ENCODE data around the gene DDX39A.

The DDX39A gene

DNA sequence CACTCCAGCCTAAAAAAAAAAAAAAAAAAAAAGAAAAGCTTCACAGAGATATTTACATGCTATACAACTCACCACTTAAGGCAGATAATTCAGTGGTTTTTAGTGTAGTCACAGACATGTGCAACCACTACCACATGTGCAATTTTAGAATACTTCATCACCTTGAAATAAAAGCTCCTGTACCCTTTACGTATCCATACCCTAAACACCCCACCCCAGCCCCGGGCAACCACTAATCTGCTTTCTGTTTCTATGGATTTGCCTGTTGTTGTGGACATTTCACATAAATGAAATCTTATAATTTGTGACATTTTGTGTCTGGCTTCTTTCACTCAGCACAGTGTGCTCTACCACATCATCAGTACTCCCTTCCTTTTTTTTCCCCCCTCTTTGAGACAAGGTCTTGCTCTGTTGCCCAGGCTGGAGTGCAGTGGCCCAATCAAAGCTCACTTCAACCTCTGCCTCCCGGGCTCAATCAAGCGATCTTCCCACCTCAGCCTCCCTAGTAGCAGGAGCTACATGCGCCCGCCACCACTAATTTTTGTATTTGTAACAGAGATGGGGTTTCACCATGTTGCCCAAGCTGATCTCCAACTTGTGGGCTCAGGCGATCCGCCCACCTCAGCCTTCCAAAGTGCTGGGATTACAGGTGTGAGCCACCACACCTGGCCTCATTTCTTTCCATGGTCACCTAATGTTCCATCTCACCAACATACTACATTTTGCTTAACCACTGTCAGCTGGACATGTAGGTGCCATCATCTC, 4.0 kb downstream of the DDX39A start:
- Mint-ChIP-seq H3K36me3 (ENCODE audit: low read depth) (peaks cover 36% of the 10 kb centered on the region), H3K4me1 (peaks cover 53% of the 10 kb centered on the region), H3K27me3 (ENCODE audit: low read depth, poor library complexity) (no peaks in the 10 kb centered on the region), H3K9me3 (peaks cover 7% of the 10 kb centered on the region), H3K4me3 (no peak overlapping the region), H3K27ac (no peak overlapping the region)
- no peak for DNase-seq
- no peak for TF ChIP-seq CTCF (IDR thresholded peaks at IDR 0.05)

DNA sequence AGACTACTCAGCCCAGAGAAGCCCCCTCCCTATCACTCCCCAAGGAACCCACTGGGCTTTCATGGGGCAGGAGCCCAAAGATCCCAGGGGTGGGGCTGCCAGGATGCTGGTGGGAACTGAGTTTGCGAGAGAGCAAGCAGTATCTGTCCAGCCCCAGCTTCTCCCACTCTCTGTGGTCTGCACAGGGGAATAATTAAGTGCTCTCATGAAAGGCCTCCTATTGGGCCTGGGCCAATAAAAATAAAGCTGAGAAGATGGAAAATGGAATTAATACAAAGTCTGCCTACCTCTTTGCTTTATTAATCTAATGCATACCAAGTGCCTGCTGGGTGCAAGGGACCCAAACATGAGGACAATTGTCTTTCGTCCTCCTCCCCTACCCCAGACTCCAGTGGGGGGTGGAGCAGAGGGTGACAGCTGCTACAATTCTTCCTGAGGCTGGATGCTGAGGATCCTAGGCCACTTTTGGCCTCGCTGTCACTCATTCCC, 5.4 kb downstream of the DDX39A start:
- peaks cover 46% of the 10 kb centered on the region for H3K4me1 Mint-ChIP-seq
- no peak overlapping the region for H3K4me3 Mint-ChIP-seq
- H3K27ac Mint-ChIP-seq = peak overlapping the region; percentile 79
- H3K9me3 Mint-ChIP-seq = no peaks in the 10 kb centered on the region
- peaks cover 42% of the 10 kb centered on the region for H3K36me3 Mint-ChIP-seq (ENCODE audit: low read depth)
- TF ChIP-seq CTCF (IDR thresholded peaks at IDR 0.05) = no peak
- DNase-seq = no peak
- H3K27me3 Mint-ChIP-seq (ENCODE audit: low read depth, poor library complexity) = no peaks in the 10 kb centered on the region

- no peak for DNase-seq
- Mint-ChIP-seq H3K27me3 (ENCODE audit: low read depth, poor library complexity) (no peaks in the 10 kb centered on the region), H3K9me3 (no peaks in the 10 kb centered on the region), H3K4me1 (peaks cover 42% of the 10 kb centered on the region), H3K27ac (peak overlapping the region; percentile 79), H3K36me3 (ENCODE audit: low read depth) (peaks cover 48% of the 10 kb centered on the region), H3K4me3 (no peak overlapping the region)
- TF ChIP-seq CTCF (IDR thresholded peaks at IDR 0.05) = no peak
Observed at GRCh38 chr19:14412996-14413692, 6.0 kb downstream of the DDX39A start.

DNA sequence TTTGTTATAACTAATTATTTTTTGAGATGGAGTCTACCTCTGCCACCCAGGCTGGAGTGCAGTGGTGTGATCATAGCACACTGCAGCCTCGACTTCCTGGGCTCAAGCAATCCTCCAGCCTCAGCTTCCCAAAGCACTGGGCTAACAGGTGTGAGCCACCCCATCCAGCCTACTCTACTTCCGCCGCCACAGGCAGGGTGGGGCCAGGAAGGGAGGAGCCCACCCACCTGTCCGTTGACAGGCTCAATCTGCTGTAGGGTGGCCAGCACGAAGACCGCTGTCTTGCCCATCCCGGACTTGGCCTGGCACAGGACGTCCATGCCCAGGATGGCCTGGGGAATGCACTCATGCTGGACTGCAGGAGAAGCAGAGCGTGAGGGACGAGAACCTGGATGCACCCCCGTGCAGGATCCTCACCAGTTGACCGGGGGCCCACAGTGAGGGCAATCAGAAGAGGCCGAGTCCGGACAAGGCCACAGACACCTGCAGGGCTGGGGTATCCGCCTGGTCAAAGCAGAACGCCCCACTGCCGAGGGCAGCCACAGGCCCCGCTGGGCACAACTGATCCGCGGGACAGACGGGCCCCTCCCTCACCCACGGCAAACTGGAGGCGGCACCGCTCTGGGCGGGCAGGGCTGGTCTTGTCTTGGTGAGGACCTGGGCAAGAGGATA, 6.7 kb downstream of the DDX39A start:
- no peaks in the 10 kb centered on the region for H3K27me3 Mint-ChIP-seq (ENCODE audit: low read depth, poor library complexity)
- H3K36me3 Mint-ChIP-seq (ENCODE audit: low read depth) = peaks cover 48% of the 10 kb centered on the region
- peaks cover 35% of the 10 kb centered on the region for H3K4me1 Mint-ChIP-seq
- no peaks in the 10 kb centered on the region for H3K9me3 Mint-ChIP-seq
- no peak overlapping the region for H3K27ac Mint-ChIP-seq
- DNase-seq = no peak
- no peak for TF ChIP-seq CTCF (IDR thresholded peaks at IDR 0.05)
- no peak overlapping the region for H3K4me3 Mint-ChIP-seq

- peaks cover 33% of the 10 kb centered on the region for H3K4me1 Mint-ChIP-seq
- no peaks in the 10 kb centered on the region for H3K27me3 Mint-ChIP-seq (ENCODE audit: low read depth, poor library complexity)
- no peak for TF ChIP-seq CTCF (IDR thresholded peaks at IDR 0.05)
- no peak overlapping the region for H3K4me3 Mint-ChIP-seq
- H3K27ac Mint-ChIP-seq = no peak overlapping the region
- H3K36me3 Mint-ChIP-seq (ENCODE audit: low read depth) = peaks cover 44% of the 10 kb centered on the region
- no peak for DNase-seq
- no peaks in the 10 kb centered on the region for H3K9me3 Mint-ChIP-seq
Observed at GRCh38 chr19:14411938-14412245, 7.2 kb downstream of the DDX39A start.

All from nephron progenitor cell (in vitro differentiated cells).